ENCODE measurements around the gene GPR37. TPM values are rescaled to one million over a fixed set of nuclear protein-coding genes. Genes with fewer than 3 reads are reported as not detected.

Gene GPR37
- total and polyA plus RNA-seq, 4 experiments from 2014 or later = not detected

DNA sequence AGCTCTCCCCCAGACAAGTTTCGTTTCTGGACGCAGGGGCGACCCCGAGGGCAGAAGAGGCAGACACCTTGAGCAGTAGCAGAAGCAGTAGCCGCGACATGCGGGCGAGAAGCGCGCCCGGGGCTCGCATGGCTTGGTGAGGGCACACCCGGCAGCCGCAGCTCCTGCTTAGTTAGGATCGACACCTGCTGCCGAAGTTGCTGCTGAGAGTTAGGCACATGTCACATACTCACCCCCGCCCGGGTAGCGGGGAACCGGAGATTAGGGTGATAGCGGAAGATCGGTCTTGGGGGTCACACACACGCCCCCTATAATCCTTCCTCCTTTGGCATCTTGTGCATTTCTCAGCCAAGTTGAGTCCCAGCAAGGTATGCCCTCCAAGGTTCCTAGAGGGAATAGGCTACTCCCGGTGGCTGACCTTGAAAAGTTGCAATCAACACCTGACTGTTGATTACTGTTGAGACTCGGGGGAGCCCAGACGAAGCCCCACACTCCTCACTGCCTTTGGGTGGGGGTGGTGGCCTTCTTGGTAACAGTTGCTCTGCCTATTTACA is 668 bp downstream of the GPR37 start:
- Mint-ChIP-seq H3K27me3 (peaks cover 34 to 35% of the 10 kb centered on the region in 2 donors), H3K9me3 (peaks cover 0 to 3% (median 0%) of the 10 kb centered on the region in 8 donors), H3K4me1 (peaks cover 6 to 20% (median 14%) of the 10 kb centered on the region in 4 donors), H3K27ac (peak overlapping the region in 3 of 7 donors; percentile 21 to 73 (median 32)), H3K4me3 (peak overlapping the region; percentile 68 to 94 (median 88)), H3K36me3 (peaks cover 0 to 2% of the 10 kb centered on the region in 2 donors)
- Histone ChIP-seq H3K27me3 (ENCODE audit: insufficient read depth, low read length) (peaks cover 5% of the 10 kb centered on the region), H3K36me3 (ENCODE audit: insufficient read depth, low read length) (no peaks in the 10 kb centered on the region), H3K4me3 (ENCODE audit: low read length in 2 of 2) (peak overlapping the region; percentile 11 to 32), H3K4me1 (ENCODE audit: insufficient read depth, low read length) (peaks cover 15% of the 10 kb centered on the region), H3K9me3 (ENCODE audit: control insufficient read depth in 1 of 2, low read length in 2 of 2) (no peaks in the 10 kb centered on the region), H3K27ac (ENCODE audit: low read depth, low read length) (no peak overlapping the region)
- ChIA-PET POLR2A (ENCODE audit: partially characterized antibody) (no interaction called here), CTCF (ENCODE audit: partially characterized antibody) (no interaction called here)
- intact Hi-C loops (cut with micrococcal nuclease) = no loop called here
- DNase-seq = peak in 4 of 5 donors; percentile 2 to 11 (median 8)

DNA sequence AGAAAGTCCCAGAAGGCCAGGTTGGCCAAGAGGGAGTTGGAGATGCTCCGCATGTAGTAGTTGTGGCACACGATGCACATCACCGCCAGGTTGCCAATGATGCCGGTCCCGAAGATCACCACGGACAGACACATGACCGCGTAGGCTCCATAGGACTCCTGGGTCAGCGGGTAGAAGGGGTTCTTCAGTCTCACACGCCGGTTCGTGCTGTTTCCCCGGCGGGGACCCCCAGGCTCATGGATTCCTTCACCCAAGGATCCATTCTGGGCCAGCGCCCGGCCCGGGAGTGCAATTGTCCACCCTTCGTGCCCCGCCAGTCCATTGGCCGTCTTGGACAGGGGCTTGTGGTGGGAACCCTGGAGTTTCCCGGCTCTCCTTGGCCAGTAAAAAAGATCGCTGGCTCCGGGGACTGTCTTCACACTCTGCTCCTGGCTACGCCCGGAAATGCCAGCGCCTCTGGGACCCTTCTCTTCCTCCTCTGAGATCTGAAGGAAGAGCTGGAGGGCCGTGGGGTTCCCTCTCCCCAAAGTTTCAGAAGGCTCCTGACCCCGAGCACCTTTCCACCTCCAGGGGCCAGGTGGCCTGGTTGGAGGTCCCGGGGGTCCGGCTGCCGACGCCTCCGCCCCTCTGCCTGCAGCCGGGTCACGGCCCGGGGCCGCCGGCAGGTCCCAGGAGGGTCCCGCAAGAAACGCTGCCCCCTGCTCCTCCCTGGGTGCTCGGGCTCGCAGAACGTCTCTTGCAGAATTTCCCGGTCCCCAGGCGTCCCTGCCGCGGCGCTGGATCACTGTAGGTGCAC is 1.3 kb downstream of the GPR37 start:
- H3K27ac ChIP-seq (ENCODE audit: low read depth, low read length) = no peak overlapping the region
- peak overlapping the region; percentile 36 to 94 (median 88) for H3K4me3 Mint-ChIP-seq
- H3K9me3 ChIP-seq (ENCODE audit: control insufficient read depth in 1 of 2, low read length in 2 of 2) = no peaks in the 10 kb centered on the region
- H3K27me3 Mint-ChIP-seq = peaks cover 35 to 38% of the 10 kb centered on the region in 2 donors
- H3K27ac Mint-ChIP-seq = peak overlapping the region in 1 of 7 donors; percentile 73
- ChIA-PET POLR2A (ENCODE audit: partially characterized antibody) (no interaction called here), CTCF (ENCODE audit: partially characterized antibody) (no interaction called here)
- H3K4me1 ChIP-seq (ENCODE audit: insufficient read depth, low read length) = peaks cover 15% of the 10 kb centered on the region
- H3K4me1 Mint-ChIP-seq = peaks cover 6 to 20% (median 14%) of the 10 kb centered on the region in 4 donors
- H3K36me3 Mint-ChIP-seq = peaks cover 0 to 2% of the 10 kb centered on the region in 2 donors
- H3K36me3 ChIP-seq (ENCODE audit: insufficient read depth, low read length) = no peaks in the 10 kb centered on the region
- DNase-seq = peak in 1 of 5 donors; percentile 1
- peaks cover 5% of the 10 kb centered on the region for H3K27me3 ChIP-seq (ENCODE audit: insufficient read depth, low read length)
- peaks cover 0 to 3% (median 0%) of the 10 kb centered on the region in 8 donors for H3K9me3 Mint-ChIP-seq
- peak overlapping the region in 1 of 2 donors; percentile 32 for H3K4me3 ChIP-seq (ENCODE audit: low read length in 2 of 2)
- intact Hi-C loops (cut with micrococcal nuclease) = no loop called here

DNA sequence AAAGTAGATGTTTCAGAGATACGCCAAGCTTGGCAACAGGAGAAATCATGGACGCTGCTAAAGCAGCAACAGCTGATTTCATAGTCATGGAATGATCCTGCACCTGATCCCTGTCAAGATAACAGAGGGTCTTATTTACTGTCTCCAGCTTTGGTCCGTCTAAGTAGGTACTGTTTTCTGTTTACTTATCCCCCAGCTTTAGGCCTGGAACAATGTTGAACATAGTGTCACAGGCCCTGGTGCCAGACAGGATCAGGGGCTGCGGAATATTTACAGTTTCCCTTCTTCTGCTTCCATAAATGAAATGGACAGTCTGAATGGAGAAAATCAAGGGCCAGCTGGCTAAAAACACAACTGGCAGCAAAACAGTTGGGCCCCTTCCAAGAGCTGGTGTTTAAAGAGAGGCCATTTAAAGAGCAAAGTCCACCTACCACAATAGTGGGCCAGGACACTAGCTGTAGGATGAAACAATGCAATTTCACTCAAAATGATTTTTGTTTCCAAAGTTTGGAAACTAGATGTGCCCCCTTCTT is 2.9 kb downstream of the GPR37 start:
- CTCF ChIA-PET (ENCODE audit: partially characterized antibody) = no interaction called here

DNA sequence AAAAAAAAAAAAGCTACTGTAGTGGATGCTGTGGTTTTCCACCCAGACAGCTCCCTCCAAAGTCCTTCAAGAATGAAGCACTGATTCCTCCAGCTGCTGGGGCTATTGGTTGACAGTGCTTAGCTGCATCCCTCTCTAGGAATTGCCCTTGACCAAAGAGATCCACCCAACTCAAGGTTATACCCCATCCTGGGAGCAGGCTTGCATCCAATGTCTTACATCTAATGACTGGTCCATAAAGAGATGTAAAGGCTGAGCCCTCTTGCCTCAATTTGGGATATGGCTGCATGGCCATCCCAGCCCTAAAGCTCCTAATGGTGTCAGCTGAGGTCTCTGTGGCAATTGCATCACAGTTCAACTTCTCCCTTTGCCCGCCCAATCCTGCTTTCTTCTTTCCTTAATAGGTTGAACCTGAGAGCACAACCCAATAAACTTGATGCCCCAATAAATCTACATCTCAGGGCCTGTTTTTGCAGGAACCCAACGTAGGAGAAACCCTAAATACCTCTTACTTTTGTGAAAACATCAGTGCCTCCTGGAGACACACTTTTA is 4.4 kb downstream of the GPR37 start:
- Histone ChIP-seq H3K9me3 (ENCODE audit: control insufficient read depth in 1 of 2, low read length in 2 of 2) (no peaks in the 10 kb centered on the region), H3K4me3 (ENCODE audit: low read length in 2 of 2) (no peak overlapping the region), H3K27ac (ENCODE audit: low read depth, low read length) (no peak overlapping the region), H3K4me1 (ENCODE audit: insufficient read depth, low read length) (peaks cover 15% of the 10 kb centered on the region), H3K27me3 (ENCODE audit: insufficient read depth, low read length) (peaks cover 5% of the 10 kb centered on the region), H3K36me3 (ENCODE audit: insufficient read depth, low read length) (no peaks in the 10 kb centered on the region)
- CTCF ChIA-PET (ENCODE audit: partially characterized antibody) = no interaction called here
- H3K4me1 Mint-ChIP-seq = peaks cover 6 to 20% (median 14%) of the 10 kb centered on the region in 4 donors
- H3K4me3 Mint-ChIP-seq = no peak overlapping the region
- H3K27ac Mint-ChIP-seq = no peak overlapping the region
- POLR2A ChIA-PET (ENCODE audit: partially characterized antibody) = no interaction called here
- intact Hi-C loops (cut with micrococcal nuclease) = no loop called here
- H3K36me3 Mint-ChIP-seq = peaks cover 0 to 2% of the 10 kb centered on the region in 2 donors
- H3K9me3 Mint-ChIP-seq = peaks cover 0 to 3% (median 0%) of the 10 kb centered on the region in 8 donors
- H3K27me3 Mint-ChIP-seq = peaks cover 32% of the 10 kb centered on the region in 2 donors
- no peak for DNase-seq

More for the DNA sequence above, 2.9 kb downstream of the GPR37 start:
- Mint-ChIP-seq H3K4me1 (peaks cover 6 to 20% (median 14%) of the 10 kb centered on the region in 4 donors), H3K27me3 (peaks cover 33 to 37% of the 10 kb centered on the region in 2 donors), H3K27ac (no peak overlapping the region), H3K36me3 (peaks cover 0 to 2% of the 10 kb centered on the region in 2 donors), H3K4me3 (no peak overlapping the region), H3K9me3 (peaks cover 0 to 3% (median 0%) of the 10 kb centered on the region in 8 donors)
- H3K9me3 ChIP-seq (ENCODE audit: control insufficient read depth in 1 of 2, low read length in 2 of 2) = no peaks in the 10 kb centered on the region
- H3K27me3 ChIP-seq (ENCODE audit: insufficient read depth, low read length) = peaks cover 5% of the 10 kb centered on the region
- no peak overlapping the region for H3K4me3 ChIP-seq (ENCODE audit: low read length in 2 of 2)
- intact Hi-C loops (cut with micrococcal nuclease) = no loop called here
- H3K36me3 ChIP-seq (ENCODE audit: insufficient read depth, low read length) = no peaks in the 10 kb centered on the region
- no peak overlapping the region for H3K27ac ChIP-seq (ENCODE audit: low read depth, low read length)
- POLR2A ChIA-PET (ENCODE audit: partially characterized antibody) = no interaction called here
- peaks cover 15% of the 10 kb centered on the region for H3K4me1 ChIP-seq (ENCODE audit: insufficient read depth, low read length)
- no peak for DNase-seq

DNA sequence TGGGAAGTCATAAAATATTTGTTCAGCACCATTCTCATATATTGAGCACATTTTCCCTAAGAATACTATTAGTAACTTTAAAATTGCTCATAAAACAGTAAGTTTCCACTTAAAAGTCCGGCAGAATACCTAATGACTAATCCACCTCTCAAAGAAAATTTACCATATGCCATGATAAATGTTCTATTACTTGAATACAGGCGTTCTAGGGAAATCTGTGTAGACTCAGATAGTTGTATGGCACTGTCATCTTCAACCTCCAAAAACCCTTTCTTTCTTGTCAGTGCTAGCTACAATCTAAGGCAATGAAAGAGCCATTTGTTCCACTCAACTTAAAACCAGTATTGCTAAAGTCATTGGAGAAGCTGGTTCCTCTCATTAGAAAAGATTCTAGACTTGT is 7.3 kb downstream of the GPR37 start:
- intact Hi-C loops (cut with micrococcal nuclease) = no loop called here
- H3K36me3 ChIP-seq (ENCODE audit: insufficient read depth, low read length) = no peaks in the 10 kb centered on the region
- DNase-seq = no peak
- H3K27ac Mint-ChIP-seq = no peak overlapping the region
- no peaks in the 10 kb centered on the region for H3K27me3 ChIP-seq (ENCODE audit: insufficient read depth, low read length)
- ChIA-PET CTCF (ENCODE audit: partially characterized antibody) (no interaction called here), POLR2A (ENCODE audit: partially characterized antibody) (no interaction called here)
- H3K27ac ChIP-seq (ENCODE audit: low read depth, low read length) = no peak overlapping the region
- H3K4me3 ChIP-seq (ENCODE audit: low read length in 2 of 2) = no peak overlapping the region
- peaks cover 0 to 3% (median 0%) of the 10 kb centered on the region in 4 donors for H3K4me1 Mint-ChIP-seq
- no peaks in the 10 kb centered on the region for H3K36me3 Mint-ChIP-seq
- H3K9me3 Mint-ChIP-seq = peaks cover 0 to 3% (median 0%) of the 10 kb centered on the region in 8 donors
- H3K4me3 Mint-ChIP-seq = no peak overlapping the region
- peaks cover 15 to 19% of the 10 kb centered on the region in 2 donors for H3K27me3 Mint-ChIP-seq
- H3K4me1 ChIP-seq (ENCODE audit: insufficient read depth, low read length) = no peaks in the 10 kb centered on the region
- no peaks in the 10 kb centered on the region for H3K9me3 ChIP-seq (ENCODE audit: control insufficient read depth in 1 of 2, low read length in 2 of 2)

DNA sequence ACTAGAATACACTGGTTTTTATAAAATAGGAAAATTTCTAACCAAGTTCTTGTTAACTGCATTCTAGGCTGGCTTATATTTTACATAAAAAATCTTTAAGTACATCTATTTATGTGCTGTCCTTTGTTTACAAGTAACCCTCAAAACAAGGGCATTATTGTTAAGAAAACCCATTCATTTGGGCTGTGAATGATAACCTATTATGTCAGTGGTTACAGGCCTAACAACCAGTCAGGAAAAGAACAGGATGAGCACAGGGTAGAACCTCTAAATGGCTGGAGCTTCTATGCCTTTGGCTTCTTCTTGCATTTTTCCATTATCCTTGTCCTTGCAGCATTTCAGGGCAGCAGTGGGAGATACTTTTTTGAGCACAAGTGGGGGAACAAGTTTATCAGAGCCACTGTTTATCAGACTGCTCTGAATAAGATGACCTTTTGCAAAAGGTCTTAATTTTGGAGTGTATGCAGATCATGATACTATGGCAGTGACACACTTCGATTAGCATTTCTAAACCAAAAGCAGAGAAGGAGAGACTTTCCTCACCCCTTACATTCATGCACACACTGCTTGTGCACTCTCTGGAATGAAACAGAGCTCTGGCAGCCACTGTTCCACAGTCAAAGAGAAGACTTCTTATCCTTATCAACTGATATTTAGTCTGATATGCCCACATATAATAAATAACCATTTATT is 10.9 kb downstream of the GPR37 start:
- H3K4me1 Mint-ChIP-seq = no peaks in the 10 kb centered on the region
- H3K9me3 ChIP-seq (ENCODE audit: control insufficient read depth in 1 of 2, low read length in 2 of 2) = no peaks in the 10 kb centered on the region
- H3K27me3 Mint-ChIP-seq = peaks cover 3 to 6% of the 10 kb centered on the region in 2 donors
- H3K4me1 ChIP-seq (ENCODE audit: insufficient read depth, low read length) = no peaks in the 10 kb centered on the region
- H3K4me3 Mint-ChIP-seq = no peak overlapping the region
- POLR2A ChIA-PET (ENCODE audit: partially characterized antibody) = no interaction called here
- no peak for DNase-seq
- H3K27ac Mint-ChIP-seq = no peak overlapping the region
- H3K27me3 ChIP-seq (ENCODE audit: insufficient read depth, low read length) = no peaks in the 10 kb centered on the region
- no peak overlapping the region for H3K4me3 ChIP-seq (ENCODE audit: low read length in 2 of 2)
- no peak overlapping the region for H3K27ac ChIP-seq (ENCODE audit: low read depth, low read length)
- H3K36me3 ChIP-seq (ENCODE audit: insufficient read depth, low read length) = no peaks in the 10 kb centered on the region
- CTCF ChIA-PET (ENCODE audit: partially characterized antibody) = no interaction called here
- H3K36me3 Mint-ChIP-seq = no peaks in the 10 kb centered on the region
- H3K9me3 Mint-ChIP-seq = no peaks in the 10 kb centered on the region
- intact Hi-C loops (cut with micrococcal nuclease) = no loop called here

DNA sequence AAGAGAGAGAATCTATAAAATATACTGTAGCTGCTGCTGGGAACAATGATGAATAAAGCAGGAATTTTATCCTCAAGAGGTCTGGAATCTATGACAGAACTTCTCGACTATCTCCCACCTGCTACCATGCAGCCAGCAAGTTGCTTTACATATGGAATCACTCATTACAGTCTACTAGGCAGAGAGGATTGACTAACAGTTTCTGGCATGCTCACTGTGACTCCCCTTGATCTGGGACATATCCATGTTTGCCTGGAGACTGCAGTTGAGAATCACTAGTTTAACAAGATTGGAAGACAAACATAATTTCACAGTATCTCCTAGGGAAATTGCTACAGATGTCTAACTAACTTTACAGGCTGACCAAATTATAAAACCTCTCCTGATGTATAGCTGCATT is 13.3 kb downstream of the GPR37 start:
- Histone ChIP-seq H3K27me3 (ENCODE audit: insufficient read depth, low read length) (no peaks in the 10 kb centered on the region), H3K9me3 (ENCODE audit: control insufficient read depth in 1 of 2, low read length in 2 of 2) (no peaks in the 10 kb centered on the region), H3K36me3 (ENCODE audit: insufficient read depth, low read length) (no peaks in the 10 kb centered on the region), H3K4me1 (ENCODE audit: insufficient read depth, low read length) (no peaks in the 10 kb centered on the region), H3K4me3 (ENCODE audit: low read length in 2 of 2) (no peak overlapping the region), H3K27ac (ENCODE audit: low read depth, low read length) (no peak overlapping the region)
- ChIA-PET CTCF (ENCODE audit: partially characterized antibody) (no interaction called here), POLR2A (ENCODE audit: partially characterized antibody) (no interaction called here)
- no peak overlapping the region for H3K4me3 Mint-ChIP-seq
- intact Hi-C loops (cut with micrococcal nuclease) = no loop called here
- H3K27ac Mint-ChIP-seq = no peak overlapping the region
- H3K4me1 Mint-ChIP-seq = no peaks in the 10 kb centered on the region
- H3K9me3 Mint-ChIP-seq = no peaks in the 10 kb centered on the region
- no peaks in the 10 kb centered on the region for H3K36me3 Mint-ChIP-seq
- H3K27me3 Mint-ChIP-seq = peaks cover 2 to 4% of the 10 kb centered on the region in 2 donors
- DNase-seq = no peak
